NCI-H2029 (cell line): ENCODE measurements around the gene YWHAG.
"Not testable (repeated sequence)": the region's sequence is repeated elsewhere in the genome, so short reads cannot be mapped to it uniquely, and the experiment has no call there.

Experiments
- DNase-seq: peaks from one replicate; lab custom pipeline; 2025; lab: John Stamatoyannopoulos, UW

YWHAG gene

DNA sequence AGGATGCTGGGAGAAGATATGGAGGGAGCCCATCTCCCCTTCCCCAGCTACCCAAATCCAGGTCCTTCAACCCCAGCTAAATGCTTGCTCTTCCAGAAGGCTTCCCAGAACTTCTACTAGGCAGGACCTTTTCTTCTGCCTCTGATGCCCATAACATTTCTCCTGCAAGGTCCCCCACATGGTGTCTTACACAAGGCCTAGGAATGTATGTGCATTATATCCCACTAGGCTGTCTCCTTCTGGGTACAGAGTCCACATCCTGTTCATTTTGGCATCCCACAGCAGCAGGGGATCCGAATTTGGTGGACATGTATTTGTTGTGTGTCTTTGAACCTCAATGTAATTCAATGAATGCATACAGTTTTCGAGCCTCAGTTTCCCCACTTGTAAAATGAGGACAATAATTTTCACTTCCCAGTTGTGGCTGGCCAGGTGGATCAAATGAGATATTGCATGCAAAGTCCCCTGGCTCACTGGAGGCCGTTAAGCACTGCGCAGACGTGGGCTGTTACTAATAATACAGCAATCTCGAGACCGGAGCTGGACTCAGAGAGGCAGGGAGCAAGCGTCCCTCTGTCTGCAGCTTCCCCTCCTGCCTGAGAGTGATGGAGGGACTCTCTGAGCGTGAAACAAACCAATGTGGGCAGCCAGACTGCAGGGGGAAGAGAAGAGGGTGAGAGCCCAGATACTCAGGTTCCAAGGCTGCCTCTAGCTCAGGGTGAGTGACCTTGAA, 18.6 kb upstream of the YWHAG start:
- no peak for DNase-seq

- DNase-seq = no peak
Observed at GRCh38 chr7:76375251-76375650, 16.5 kb upstream of the YWHAG start.

DNA sequence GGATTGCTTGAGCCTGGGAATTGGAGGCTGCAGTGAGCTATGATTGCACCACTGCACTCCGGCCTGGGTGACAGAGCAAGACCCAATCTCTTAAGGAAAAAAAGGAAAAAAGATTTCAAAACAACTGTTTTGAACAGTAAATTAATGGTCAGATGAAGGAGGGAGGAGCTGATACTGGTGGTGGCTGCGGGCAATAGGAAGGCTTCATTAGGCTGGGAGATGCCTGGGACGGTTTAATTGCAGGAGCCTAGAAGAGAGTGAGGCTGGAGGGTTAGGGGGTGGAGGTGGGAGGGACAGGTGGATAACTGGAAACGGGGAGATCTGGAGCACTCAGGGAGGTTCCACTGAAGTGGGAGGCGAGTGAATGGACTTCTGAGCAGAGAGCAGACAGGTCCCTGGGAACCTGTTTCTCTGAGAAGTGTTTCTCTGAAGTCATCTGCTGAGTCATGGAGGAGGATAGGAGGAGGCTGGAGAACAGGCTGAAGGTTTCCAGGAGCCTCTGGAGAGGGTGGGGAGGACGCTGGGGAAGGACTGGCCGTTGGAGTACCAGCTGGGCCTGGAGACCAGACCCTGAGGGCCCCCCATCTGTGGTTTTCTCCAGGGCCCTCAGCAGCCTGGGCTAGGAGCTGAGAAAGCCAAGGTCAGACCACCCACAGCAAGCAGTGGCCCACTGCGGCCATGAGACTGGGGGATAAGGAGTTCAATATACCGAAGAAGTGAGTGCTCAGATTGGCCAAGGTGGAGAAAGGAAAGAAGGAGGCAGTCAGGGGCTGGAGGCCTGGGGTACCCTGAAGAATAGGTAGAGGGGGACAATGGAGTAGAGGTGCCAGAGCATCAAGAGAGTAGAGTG, 14.4 kb upstream of the YWHAG start:
- DNase-seq = no peak

- no peak for DNase-seq
Observed at GRCh38 chr7:76371396-76371795, 12.6 kb upstream of the YWHAG start.

GRCh38 chr7:76369018-76369417, 10.2 kb upstream of the YWHAG start:
- DNase-seq = no peak

GRCh38 chr7:76368190-76368589, 9.4 kb upstream of the YWHAG start:
- no peak for DNase-seq

GRCh38 chr7:76364198-76364584, 5.4 kb upstream of the YWHAG start:
- no peak for DNase-seq

GRCh38 chr7:76363754-76364153, 5.0 kb upstream of the YWHAG start:
- not testable (repeated sequence) for DNase-seq

DNA sequence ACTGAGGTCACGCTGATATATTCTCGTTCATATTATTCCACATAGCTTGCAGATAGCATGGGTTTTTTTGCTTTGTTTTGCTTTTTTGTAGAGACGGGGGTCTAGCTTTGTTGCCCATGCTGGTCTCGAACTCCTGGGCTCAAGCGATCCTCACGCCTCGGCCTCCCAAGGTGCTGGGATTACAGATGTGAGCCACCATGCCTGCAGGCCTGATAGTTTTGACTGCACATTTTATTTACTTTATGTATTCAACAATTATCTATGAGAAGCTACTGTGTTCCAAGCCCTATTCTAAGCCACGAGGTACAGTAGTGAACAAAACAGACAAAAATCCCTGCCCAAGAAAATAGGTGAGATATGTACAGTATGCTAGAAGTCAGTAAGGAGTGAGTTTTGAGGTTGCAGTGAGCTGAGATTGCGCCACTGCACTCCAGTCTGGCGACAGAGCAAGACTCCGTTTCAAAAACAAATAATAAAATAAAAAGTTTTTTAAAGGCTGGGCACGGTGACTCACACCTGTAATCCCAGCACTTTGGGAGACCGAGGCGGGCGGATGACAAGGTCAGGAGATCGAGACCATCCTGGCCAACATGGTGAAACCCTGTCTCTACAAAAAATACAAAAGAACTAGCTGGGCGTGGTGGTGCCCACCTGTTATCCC, 1.3 kb upstream of the YWHAG start:
- no peak for DNase-seq

- peak; percentile 90 for DNase-seq
Observed at GRCh38 chr7:76359111-76359977, 553 bp upstream of the YWHAG start.

GRCh38 chr7:76358011-76358480, 745 bp downstream of the YWHAG start:
- no peak for DNase-seq

DNA sequence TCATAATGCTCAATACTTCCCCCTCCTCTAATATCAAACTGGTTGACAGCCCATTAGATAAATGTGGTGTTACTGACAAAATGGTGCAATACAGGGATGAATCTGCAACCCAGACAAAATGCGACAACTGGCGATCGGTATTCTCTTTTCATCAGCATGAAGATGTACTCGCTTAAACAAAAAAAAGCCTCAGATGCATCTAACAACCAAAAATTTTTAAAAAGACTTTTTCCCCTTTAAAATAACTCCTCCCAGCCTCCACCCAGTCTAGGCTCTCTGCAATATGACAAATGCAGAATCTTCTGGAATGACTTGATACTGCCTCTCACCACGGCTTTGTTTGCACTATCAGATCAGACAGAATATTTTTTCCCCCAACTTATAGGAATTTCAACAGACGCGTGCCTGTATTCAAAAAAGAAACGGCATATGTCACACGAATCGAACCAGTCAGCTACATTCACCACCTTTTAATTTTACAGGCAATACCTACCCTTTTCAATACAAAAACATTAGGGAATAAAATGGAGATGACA, 1.2 kb downstream of the YWHAG start:
- DNase-seq = no peak

DNA sequence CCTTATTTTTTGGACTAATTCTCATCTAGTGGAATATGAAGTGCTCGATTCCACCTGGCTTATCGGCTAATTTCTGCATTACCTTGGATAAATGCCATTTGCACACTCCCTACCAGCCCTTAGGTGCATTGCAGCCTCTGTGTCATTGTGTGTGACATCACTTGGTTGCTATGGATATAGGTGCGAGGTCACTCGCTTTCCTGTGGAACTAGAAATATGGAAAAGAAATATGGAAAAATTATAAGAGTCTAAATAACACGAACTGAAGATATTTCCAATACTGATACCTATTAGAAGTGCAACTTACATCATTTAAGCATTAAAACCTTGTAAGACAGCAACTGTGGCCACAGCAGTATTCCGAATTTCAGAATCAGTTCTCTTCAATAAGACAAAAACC, 2.0 kb downstream of the YWHAG start:
- peak; percentile 38 for DNase-seq

DNA sequence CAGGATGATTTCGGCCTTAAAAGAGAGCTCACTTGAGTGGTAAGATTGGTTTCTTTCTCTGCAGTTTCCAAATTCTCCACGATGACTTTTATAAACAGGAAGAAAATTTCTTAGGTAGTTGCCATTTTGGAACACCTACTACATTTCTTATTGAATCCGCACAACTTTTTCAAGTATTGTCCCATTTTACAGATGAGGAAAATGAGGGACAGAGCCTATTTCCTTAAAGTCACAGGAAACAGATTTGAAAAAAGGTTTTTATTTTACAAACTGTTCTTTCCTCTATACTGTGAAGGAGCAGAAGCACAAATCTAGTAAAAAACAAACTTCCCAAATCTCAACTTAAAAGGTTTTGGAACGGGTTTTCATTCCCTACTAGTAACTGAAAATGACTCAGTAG, 2.7 kb downstream of the YWHAG start:
- no peak for DNase-seq

DNA sequence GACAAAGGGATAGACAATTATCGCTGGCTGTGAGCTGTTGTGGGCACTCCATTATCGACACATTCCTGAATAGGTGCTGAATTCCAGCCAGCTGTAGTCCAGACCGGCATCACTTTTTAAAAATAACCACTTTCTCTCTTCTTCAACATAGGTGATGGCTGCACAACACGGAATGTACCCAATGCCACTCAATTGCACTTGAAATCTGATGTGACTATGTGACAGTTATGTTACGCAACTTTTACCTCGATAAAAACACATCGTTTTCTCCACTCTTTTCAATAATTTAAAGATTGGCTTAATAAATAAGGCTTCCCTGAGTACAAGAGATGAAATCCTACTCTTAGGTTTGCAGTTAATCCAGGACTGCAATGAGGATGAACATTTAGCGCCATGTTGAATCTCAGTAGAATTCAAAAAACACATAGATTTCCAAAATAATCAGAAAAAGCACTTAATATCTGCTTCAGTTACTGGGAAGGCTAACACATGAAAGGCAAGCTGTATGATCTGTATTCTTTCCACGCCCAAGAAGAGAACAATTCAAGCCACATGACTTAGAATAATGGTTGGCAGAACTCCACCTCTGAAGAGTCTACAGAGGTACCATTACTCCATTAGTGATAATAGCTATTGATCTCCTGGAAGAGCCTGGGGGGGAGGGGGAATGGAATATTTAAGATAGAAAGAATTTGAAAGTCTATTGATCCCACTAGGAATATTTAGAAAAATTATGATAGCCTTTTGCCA, 3.6 kb downstream of the YWHAG start:
- DNase-seq = no peak

DNA sequence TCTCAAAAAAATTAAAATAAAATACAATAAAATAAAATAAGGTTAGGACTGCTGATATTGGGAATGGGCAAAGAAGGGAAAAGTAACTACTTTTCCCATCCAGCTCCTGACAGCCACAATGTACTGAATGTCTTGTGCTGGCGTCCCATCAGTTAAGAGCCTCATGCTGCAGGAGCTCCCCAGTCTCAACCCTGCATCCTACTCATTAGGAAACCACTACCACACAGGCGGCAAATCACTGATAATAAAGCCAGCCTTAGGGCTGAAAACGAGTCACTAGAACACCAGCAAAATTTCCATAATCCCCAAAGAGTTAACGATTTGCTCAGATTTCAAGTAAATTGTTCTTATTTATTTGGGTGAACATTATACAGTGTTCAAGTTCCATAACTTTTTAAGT, 4.3 kb downstream of the YWHAG start:
- DNase-seq = no peak

- no peak for DNase-seq
Observed at GRCh38 chr7:76353744-76354143, 5.0 kb downstream of the YWHAG start.

- no peak for DNase-seq
Observed at GRCh38 chr7:76352193-76352592, 6.6 kb downstream of the YWHAG start.

DNA sequence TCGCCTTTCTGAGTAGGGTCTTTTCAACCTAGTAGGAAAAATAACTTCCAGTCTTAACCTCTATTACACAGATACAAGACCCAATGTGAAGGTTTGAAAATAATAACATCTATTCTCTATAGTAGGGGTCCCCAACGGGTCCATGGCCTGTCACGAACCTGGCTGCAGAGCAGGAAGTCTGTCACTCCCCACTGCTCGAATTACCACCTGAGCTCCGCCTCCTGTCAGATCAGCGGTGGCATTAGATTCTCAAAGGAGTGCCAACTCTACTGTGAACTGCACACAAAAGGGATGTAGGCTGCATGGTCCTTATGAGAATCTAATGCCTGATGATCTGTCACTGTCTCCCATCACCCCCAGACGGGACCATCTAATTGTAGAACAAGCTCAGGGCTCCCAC, 7.4 kb downstream of the YWHAG start:
- no peak for DNase-seq

- DNase-seq = no peak
Observed at GRCh38 chr7:76349313-76349885, 9.4 kb downstream of the YWHAG start.
